KOPT-K1 (cell line): Measurements from ENCODE around the gene HDAC8.

Experiments
- H3K27ac ChIP-seq: fragments of 200-600 bp; sonication (generic); 2 replicates; pipeline ENCODE4 v1.5.1; 2016; ENCODE audit warnings: antibody characterized with exemption, mild to moderate bottlenecking, low read depth, low read length; ENCODE audit not compliant: poor library complexity, severe bottlenecking
- H3K36me3 ChIP-seq: fragments of 200-600 bp; sonication (generic); 2 replicates; pipeline ENCODE4 v1.5.1; 2017; ENCODE audit warnings: antibody characterized with exemption, mild to moderate bottlenecking, low read length, moderate library complexity; ENCODE audit not compliant: insufficient read depth
- H3K9me3 ChIP-seq: fragments of 200-600 bp; sonication (generic); 2 replicates; pipeline ENCODE4 v1.5.1; 2017; ENCODE audit warnings: antibody characterized with exemption, low read length, mild to moderate bottlenecking; ENCODE audit not compliant: insufficient read depth, poor library complexity, severe bottlenecking

The HDAC8 gene

GRCh38 chrX:72314881-72315280, 257.8 kb downstream of the HDAC8 start:
- H3K27ac ChIP-seq: no peak overlapping the region
- H3K9me3 ChIP-seq: no peaks in the 10 kb centered on the region
- H3K36me3 ChIP-seq: no peaks in the 10 kb centered on the region

DNA sequence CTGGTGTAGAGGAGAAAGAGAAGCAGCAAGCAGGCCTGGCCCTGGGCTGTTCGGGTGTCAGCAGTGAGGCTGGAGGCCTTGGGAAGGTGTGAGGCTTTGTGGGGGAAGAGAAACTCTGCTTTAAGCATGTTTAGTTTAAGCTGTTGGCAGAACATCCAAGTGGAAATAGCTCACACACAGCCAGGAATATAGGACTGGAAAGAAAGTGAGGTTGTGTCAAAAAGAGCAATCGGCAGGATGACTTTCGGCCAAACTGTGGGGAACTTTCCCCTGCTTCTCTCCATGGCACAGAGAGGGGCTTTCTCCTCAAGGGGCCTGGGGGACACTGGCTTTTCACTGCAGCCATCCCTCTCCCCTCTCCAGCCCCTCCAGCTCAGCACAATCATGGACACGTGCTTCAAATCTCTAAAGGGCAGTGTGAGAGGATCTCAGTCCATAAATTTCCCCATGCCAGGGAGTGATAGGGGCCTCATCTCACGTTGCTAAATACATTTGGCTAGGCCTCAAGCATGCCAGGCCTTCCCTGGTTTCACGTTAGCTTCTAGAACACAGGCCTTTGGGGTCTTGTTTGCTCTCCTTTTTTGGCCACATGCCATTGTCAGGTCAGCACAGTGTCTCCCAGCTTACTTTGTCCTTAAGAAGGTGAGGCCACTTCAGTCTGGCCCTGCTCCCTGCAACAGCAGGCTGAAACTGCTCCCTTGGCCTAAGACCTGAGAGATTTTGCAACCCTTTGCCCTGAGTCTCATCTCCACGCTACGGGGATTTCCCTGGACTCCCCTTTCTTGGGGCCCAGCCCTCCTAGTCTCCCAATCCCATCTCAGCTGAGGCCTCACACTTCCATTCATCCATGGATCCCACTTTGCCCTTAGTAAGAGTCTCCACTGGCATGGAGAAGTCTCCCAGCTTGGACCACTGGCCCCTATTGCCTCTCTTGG, 258.7 kb downstream of the HDAC8 start:
- no peaks in the 10 kb centered on the region for H3K9me3 ChIP-seq
- H3K27ac ChIP-seq: no peak overlapping the region
- no peaks in the 10 kb centered on the region for H3K36me3 ChIP-seq

DNA sequence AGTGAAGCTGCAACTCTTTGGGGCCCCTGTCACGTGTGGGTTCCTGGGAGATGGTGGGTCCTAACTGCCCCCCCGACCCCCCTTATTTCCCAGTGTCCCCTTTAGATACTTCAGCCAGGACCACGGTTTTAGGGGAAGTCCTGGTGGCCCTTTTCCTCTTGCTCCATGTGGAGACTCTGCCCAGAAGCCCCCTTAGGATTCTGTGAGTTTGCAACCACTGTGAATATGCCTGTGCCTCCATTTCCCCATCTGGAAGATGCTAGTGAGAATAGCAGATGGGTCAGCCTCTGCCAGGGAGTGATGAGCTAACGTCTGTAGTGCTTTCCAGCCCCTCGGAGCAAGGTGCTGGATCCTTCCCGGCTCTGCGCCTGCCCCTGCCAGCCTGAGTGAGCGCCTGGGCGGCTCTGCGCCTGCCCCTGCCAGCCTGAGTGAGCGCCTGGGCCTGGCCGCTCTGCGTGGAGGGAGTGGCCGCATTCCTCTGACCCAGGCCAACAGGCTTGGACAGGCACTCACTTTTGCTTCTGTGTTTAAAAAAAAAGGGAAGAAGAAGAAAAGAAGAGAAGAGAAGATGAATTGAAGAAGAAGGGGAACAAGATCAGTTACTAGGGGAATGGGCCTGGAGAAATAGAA, 260.2 kb downstream of the HDAC8 start:
- Histone ChIP-seq H3K27ac (no peak overlapping the region), H3K36me3 (no peaks in the 10 kb centered on the region), H3K9me3 (no peaks in the 10 kb centered on the region)

DNA sequence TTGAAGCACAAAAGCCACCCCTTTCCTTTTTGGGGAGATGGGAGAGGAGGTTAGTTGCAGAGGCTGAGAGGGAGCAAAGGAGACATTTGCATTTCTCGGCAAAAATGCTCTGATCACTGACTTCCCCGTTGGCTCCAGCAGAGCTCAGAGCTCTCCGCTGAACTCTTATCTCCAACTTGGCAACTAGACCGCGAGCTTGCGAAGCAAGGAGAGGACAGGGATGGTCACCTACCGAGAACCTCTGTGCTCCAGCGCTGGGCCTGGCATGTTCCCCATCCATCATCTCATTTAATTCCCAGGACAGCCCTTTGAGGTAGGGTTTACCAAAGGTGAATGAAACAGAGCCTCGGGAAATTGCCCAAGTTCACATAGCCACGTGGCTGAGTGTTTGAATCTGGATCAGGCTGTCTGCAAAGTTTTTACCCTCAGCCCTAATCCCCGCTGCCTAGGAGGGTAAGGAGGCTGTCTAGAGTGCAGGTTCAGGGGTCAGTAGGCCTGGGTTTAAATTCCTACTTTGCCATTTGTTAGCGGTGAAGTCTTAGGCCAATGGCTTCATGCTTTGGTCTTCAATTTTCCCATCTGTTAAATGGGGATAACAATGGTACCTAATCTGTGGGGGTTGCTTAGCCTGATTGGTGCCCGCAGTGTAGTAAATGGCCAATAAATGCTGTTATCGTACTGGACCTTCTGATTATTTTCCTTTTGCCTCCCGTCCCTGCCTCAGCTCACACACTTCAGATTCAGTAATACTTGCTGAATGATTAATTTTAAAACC, 263.2 kb downstream of the HDAC8 start:
- Histone ChIP-seq H3K9me3 (no peaks in the 10 kb centered on the region), H3K36me3 (no peaks in the 10 kb centered on the region), H3K27ac (no peak overlapping the region)

DNA sequence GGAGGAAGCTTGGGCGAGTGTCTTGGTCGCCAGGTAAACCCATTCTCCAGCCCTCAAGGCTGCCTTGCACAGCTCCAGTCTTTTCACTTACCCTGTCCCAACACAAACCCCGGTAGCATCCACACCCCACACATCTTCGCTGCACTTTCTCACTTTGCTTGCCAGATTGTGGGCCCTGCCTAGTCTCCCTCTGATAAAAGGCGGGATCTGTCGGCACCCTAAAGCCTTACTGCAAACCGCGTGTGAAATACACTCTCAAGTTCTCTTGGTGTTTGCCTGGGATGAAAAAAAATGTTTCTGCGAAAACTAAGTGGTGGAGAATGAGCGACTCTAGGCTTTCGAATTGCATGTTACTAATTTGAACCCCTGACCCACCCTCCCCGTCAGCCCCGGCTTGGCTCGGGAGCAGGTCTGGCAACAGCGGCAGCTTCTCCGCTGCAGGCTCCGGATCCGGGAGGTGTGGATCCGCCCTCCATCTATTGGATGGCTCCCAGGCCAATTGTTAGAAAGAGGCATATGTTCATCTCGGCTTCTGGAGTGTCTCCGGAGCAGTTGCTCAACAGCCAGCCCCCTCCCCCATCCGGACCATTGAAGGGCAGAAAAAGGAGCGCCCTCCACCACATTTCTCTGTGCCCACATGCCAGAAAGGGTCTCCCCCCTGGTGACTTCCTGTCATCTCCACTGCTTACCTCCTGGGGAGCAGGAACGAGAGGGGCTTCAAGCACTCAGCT, 263.9 kb downstream of the HDAC8 start:
- Histone ChIP-seq H3K9me3 (no peaks in the 10 kb centered on the region), H3K27ac (no peak overlapping the region), H3K36me3 (no peaks in the 10 kb centered on the region)

GRCh38 chrX:72308209-72308565, 264.5 kb downstream of the HDAC8 start:
- Histone ChIP-seq H3K27ac (no peak overlapping the region), H3K36me3 (no peaks in the 10 kb centered on the region), H3K9me3 (no peaks in the 10 kb centered on the region)

GRCh38 chrX:72307646-72308051, 265.0 kb downstream of the HDAC8 start:
- H3K27ac ChIP-seq: no peak overlapping the region
- H3K36me3 ChIP-seq: no peaks in the 10 kb centered on the region
- no peaks in the 10 kb centered on the region for H3K9me3 ChIP-seq

DNA sequence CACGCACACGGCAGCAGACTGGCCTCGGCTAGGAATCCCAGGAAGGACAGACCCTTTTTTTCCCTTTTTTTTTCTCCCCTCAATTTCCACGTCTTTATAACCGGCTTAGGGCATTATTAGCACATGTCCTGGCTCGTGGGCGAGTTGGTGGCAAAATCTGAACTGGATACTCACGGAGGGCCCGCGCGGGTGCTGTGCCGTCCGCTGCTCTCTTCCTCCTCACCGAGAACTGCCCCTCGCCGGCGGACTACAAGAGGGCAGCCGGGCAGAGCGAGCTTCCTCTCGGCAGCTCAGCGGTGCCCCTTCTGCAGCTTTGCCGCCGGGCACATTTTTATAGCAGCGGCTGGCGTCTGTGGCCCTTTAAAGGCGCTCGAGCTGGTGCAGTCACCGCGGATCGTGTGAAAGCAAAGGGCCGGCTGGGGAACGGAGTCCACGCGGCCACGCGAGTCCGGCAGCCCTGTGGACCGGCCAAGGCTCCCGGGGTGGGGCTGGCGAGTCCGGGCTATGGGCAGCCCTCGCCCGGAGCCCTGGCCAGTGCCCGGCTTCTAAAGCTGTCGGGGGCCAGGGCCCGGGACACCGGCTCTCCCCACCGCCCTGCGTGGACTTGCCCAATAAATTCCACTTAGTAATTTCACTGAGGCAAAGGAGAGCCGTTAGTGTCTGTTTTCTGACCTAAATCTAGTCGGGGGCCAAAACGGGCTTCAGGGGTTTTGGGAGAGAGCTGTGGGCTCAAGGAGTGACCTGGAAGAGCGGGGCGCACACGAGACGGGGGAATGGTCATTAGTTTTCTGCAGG, 265.6 kb downstream of the HDAC8 start:
- Histone ChIP-seq H3K36me3 (no peaks in the 10 kb centered on the region), H3K27ac (no peak overlapping the region)

DNA sequence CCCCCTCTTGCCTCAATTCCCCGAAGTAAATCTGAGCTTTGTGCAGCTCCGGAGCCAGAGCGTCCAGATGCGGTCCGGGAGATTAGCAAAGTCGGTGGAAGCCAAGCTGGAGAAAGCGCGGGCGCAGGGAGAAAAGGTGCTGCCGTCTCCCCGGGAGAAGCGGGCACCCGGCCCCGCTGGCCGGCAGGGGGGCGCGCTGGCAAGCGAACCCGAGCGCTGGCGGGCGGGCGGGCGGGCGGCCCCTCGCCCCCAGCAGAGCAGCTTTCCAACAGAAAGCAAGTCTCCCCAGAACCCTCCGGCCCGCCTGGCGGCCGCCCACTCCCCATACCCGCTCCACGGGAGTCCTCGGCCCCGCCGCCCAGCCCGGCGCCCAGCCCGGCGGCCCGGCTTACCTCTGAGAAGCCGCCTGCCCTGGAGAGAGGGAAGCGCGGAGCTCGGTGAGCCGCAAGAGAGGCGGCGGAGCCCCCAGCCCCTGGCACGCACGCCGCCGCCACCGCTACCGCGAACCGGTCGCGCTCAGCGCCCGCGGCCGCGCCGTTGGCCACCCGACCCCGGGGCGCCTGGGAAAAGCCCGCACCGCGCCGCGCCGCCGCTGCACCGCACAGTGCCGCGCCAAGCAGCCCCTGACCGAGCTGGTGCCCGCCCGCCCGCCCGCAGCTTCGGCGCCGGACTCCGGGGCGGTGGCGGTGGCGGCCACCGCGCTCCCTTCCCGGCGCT, 266.4 kb downstream of the HDAC8 start:
- no peaks in the 10 kb centered on the region for H3K36me3 ChIP-seq
- no peak overlapping the region for H3K27ac ChIP-seq
- no peaks in the 10 kb centered on the region for H3K9me3 ChIP-seq

More for the DNA sequence above, 265.6 kb downstream of the HDAC8 start:
- H3K9me3 ChIP-seq: no peaks in the 10 kb centered on the region

DNA sequence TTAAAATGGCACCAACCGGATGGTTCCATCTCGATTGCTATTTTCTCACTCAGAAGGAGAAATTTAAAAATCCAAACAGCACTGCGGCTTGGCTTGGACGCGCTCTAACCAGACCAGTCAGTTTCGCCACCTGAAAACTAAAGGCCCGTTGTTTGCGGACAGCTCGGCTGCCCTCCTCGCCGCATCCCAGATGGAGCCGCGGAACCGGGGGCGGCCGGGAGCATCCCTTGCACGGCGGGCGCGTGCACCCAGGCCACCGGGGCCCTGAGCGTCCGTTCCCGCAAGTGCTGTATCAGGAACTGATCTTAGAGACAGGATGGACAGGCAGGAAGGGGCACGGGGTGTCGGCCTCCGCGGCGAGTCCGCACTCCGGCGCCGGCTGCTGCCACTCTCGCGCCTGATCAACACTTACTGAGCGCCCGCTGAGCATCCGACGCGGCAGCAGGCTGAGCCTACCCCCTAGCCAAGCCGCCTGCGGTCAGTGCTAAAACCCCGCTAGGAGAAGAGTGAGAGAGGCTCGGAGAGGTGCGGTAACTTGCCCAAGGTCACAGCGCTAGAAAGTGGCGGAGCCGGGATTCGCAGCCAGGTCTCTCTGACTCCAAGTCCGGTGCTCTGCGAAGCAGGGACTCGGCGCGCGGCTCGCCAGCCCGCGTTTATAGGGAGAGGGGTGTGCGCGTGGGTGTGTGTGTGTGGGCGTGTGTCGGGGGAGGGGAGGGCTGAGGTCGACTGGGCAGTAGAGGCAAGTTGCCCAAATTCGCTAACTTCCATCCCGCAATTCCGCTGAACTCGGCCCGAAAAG, 267.2 kb downstream of the HDAC8 start, which contains the start of gene CITED1:
TSS of gene CITED1 (minus strand) at position 629 of the 799 bp plus-strand sequence. CDS start 3,045 bp downstream, outside the sequence.
- Histone ChIP-seq H3K36me3 (no peaks in the 10 kb centered on the region), H3K27ac (no peak within 1 kb of the TSS), H3K9me3 (no peaks in the 10 kb centered on the region)

- Histone ChIP-seq H3K36me3 (no peaks in the 10 kb centered on the region), H3K27ac (no peak overlapping the region), H3K9me3 (no peaks in the 10 kb centered on the region)
Observed at GRCh38 chrX:72304877-72305276, 267.8 kb downstream of the HDAC8 start.

GRCh38 chrX:72301781-72302180, 270.9 kb downstream of the HDAC8 start:
- Histone ChIP-seq H3K9me3 (no peaks in the 10 kb centered on the region), H3K36me3 (no peaks in the 10 kb centered on the region), H3K27ac (no peak overlapping the region)
